Measurements from ENCODE around the gene MICA. TPM values are rescaled to one million over a fixed set of nuclear protein-coding genes. Genes with fewer than 3 reads are reported as not detected.
"Not testable (repeated sequence)": the region's sequence is repeated elsewhere in the genome, so short reads cannot be mapped to it uniquely, and the experiment has no call there.

Gene MICA
- polyA plus RNA-seq, 6 donors from 2014 or later = 3.6 to 6.3 (median 4.4) TPM

DNA sequence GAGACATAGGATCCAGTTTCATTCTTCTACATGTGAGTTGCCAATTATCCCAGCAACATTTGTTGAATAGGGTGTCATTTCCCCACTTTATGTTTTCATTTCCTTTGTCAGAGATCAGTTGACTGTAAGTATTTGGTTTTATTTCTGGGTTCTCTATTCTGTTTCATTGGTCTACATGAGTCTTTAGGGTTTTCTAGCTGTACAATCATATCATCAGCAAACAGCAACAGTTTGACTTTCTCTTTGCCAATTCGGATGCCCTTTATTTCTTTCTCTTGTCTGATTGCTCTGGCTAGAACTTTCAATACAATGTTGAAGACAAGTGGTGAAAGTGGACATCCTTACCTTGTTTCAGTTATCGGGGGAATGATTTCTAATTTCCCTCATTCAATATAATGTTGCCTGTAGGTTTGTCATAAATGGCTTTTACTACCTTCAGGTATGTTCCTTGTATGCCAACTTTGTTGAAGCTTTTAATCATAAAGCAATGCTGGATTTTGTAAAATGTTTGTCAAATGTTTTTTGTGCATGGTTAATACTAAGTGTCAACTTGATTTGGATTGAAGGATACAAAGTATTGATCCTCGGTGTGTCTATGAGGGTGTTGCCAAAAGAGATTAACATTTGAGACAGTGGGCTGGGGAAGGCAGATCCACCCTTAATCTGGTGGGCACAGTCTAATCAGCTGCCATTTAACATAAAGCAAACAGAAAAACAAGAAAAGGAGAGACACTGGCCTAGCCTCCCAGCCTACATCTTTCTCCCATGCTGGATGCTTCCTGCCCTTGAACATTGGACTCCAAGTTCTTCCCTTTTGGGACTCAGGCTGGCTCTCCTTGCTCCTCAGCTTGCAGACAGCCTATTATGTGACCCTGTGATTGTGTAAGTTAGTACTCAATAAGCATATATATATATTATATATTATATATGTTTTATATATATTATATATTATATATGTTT, 23.3 kb downstream of the MICA start:
- Mint-ChIP-seq H3K4me3 (no peak overlapping the region), H3K36me3 (peaks cover 4 to 10% of the 10 kb centered on the region in 2 donors), H3K9me3 (peaks cover 4 to 15% (median 10%) of the 10 kb centered on the region in 7 donors), H3K4me1 (peaks cover 27 to 35% (median 34%) of the 10 kb centered on the region in 3 donors), H3K27me3 (no peaks in the 10 kb centered on the region), H3K27ac (peak overlapping the region in 4 of 6 donors; percentile 4 to 65 (median 10))
- peak; percentile 45 to 46 for ATAC-seq (ENCODE audit: low read depth in 2 of 2)
- DNase-seq = peak; percentile 24

DNA sequence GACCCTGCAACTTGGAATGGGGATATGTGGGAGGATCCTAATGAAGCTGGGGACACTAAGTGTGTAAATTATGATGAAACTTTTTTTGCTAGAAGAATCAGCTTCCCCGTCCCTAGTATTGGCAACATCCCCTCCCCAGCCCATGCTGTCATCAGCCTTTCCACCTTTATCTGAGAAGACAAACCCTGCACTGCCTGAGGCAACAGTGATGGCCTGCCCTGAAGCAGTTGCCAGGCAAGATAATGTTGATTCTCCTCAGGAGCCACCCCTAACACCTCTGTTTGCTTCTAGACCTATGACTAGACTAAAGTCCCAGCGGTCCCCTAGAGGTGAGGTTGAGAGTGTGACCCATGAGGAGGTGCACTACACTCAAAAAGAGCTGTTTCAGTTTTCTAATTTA, 27.1 kb downstream of the MICA start:
- no peak overlapping the region for H3K27ac Mint-ChIP-seq
- H3K27me3 Mint-ChIP-seq = peaks cover 0 to 19% (median 0%) of the 10 kb centered on the region in 3 donors
- ATAC-seq (ENCODE audit: low read depth in 2 of 2) (peak; percentile 23 to 30), DNase-seq (no peak)
- H3K9me3 Mint-ChIP-seq = peaks cover 4 to 15% (median 10%) of the 10 kb centered on the region in 7 donors
- H3K36me3 Mint-ChIP-seq = peaks cover 4 to 10% of the 10 kb centered on the region in 2 donors
- H3K4me3 Mint-ChIP-seq = no peak overlapping the region
- H3K4me1 Mint-ChIP-seq = peaks cover 0 to 7% (median 4%) of the 10 kb centered on the region in 3 donors

DNA sequence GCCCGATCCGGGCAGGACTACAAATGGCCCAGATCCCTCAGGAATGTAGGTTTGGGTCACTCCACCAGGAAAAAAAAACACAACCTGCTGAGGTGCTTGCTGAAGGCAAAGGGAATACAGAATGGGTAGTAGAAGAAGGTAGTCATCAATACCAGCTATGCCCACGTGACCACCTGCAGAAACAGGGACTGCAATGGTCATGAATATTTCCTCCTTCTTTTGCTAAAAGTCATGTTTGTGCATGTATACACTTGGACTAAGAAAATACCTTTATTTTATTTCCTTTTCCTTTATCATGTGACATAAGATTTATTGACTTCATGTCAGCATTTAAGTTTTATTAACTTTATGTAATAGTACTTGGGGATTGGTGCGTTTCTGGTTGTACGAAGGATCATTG, 31.7 kb downstream of the MICA start:
- Mint-ChIP-seq H3K36me3 (peaks cover 10 to 18% of the 10 kb centered on the region in 2 donors), H3K27me3 (peaks cover 22 to 62% (median 23%) of the 10 kb centered on the region in 3 donors), H3K9me3 (peaks cover 5 to 29% (median 19%) of the 10 kb centered on the region in 7 donors)
- H3K4me1 Mint-ChIP-seq; DNase-seq; H3K27ac Mint-ChIP-seq; ATAC-seq (ENCODE audit: low read depth in 2 of 2); H3K4me3 Mint-ChIP-seq: not testable (repeated sequence)

DNA sequence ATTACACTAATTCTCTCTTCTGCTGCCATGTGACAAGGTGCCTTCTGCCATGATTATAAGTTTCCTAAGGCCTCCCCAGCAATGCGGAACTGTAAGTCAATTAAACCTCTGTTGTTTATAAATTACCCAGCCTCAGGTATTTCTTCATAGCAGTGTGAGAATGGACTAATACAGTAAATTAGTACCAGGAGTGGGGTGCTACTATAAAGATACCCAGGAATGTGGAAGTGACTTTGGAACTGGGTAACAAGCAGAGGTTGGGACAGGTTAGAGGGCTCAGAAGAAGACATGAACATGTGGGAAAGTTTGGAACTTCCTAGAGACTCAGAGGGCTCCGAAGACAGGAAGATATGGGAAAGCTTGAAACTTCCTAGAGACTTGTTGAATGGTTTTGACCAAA, 34.8 kb downstream of the MICA start:
- ATAC-seq (ENCODE audit: low read depth in 2 of 2) (no peak), DNase-seq (no peak)
- Mint-ChIP-seq H3K4me1 (peaks cover 10 to 17% (median 13%) of the 10 kb centered on the region in 3 donors), H3K9me3 (peaks cover 0 to 17% (median 13%) of the 10 kb centered on the region in 7 donors), H3K27ac (no peak overlapping the region), H3K36me3 (peaks cover 7 to 8% of the 10 kb centered on the region in 2 donors), H3K27me3 (peaks cover 29 to 80% (median 54%) of the 10 kb centered on the region in 3 donors), H3K4me3 (no peak overlapping the region)

- Mint-ChIP-seq H3K27me3 (peaks cover 32 to 76% (median 55%) of the 10 kb centered on the region in 3 donors), H3K9me3 (peaks cover 0 to 17% (median 11%) of the 10 kb centered on the region in 7 donors), H3K4me3 (no peak overlapping the region), H3K36me3 (peaks cover 7 to 8% of the 10 kb centered on the region in 2 donors), H3K27ac (no peak overlapping the region), H3K4me1 (peaks cover 13 to 20% (median 13%) of the 10 kb centered on the region in 3 donors)
- DNase-seq = no peak
- ATAC-seq (ENCODE audit: low read depth in 2 of 2) = no peak
Measured at GRCh38 chr6:31438677-31439076, 35.3 kb downstream of the MICA start.

GRCh38 chr6:31441365-31442267, 38.2 kb downstream of the MICA start:
- H3K9me3 Mint-ChIP-seq = peaks cover 0 to 17% (median 11%) of the 10 kb centered on the region in 7 donors
- peaks cover 13 to 20% (median 13%) of the 10 kb centered on the region in 3 donors for H3K4me1 Mint-ChIP-seq
- H3K27ac Mint-ChIP-seq = no peak overlapping the region
- H3K27me3 Mint-ChIP-seq = peaks cover 35 to 70% (median 65%) of the 10 kb centered on the region in 3 donors
- H3K4me3 Mint-ChIP-seq = peak overlapping the region in 1 of 8 donors; percentile 30
- peak; percentile 81 for DNase-seq
- peaks cover 7 to 8% of the 10 kb centered on the region in 2 donors for H3K36me3 Mint-ChIP-seq
- peak; percentile 69 to 96 for ATAC-seq (ENCODE audit: low read depth in 2 of 2)

DNA sequence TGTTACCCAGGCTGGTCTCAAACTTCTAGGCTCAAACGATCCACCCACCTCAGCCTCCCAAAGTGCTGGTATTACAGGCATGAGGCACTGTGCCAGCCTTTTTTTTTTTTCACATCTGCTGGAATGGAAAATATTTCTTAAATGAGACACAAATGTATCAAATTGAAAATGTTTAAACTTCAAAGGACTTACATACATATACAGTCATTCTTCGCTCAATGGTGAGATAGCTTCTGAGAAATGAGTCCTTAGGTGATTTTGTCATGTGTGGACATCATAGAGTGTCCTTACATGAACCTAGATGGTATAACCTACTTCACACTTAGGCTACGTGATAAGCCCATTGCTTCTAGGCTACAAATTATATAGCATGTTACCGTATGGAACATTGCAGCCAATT, 43.1 kb downstream of the MICA start:
- no peak for ATAC-seq (ENCODE audit: low read depth in 2 of 2)

DNA sequence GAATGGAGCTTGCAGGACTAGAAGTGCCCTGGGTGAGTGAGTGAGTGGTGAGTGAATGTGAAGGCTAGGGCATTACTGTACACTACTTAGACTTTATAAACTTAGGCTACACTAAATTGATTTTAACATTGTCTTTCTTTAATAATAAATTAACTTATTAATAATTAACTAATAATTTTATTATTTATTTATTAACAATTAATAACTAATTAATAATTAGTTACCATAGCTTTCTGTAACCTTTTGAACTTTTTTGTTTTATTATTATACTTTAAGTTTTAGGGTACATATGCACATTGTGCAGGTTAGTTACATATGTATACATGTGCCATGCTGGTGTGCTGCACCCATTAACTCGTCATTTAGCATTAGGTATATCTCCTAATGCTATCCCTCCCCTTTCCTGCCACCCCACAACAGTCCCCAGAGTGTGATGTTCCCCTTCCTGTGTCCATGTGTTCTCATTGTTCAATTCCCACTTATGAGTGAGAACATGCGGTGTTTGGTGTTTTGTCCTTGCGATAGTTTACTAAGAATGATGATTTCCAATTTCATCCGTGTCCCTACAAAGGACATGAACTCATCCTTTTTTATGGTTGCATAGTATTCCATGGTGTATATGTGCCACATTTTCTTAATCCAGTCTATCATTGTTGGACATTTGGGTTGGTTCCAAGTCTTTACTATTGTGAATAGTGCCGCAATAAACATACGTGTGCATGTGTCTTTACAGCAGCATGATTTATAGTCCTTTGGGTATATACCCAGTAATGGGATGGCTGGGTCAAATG, 43.8 kb downstream of the MICA start:
- Mint-ChIP-seq H3K9me3 (peaks cover 0 to 13% (median 5%) of the 10 kb centered on the region in 7 donors), H3K27me3 (peaks cover 14 to 26% (median 23%) of the 10 kb centered on the region in 3 donors)
- ATAC-seq (ENCODE audit: low read depth in 2 of 2) = not testable (repeated sequence)

More for the DNA sequence above, 43.1 kb downstream of the MICA start:
- Mint-ChIP-seq H3K36me3 (peaks cover 0 to 4% of the 10 kb centered on the region in 2 donors), H3K27me3 (peaks cover 14 to 33% (median 29%) of the 10 kb centered on the region in 3 donors), H3K9me3 (peaks cover 0 to 7% (median under 1%) of the 10 kb centered on the region in 7 donors), H3K27ac (no peak overlapping the region), H3K4me1 (peaks cover 9 to 18% (median 13%) of the 10 kb centered on the region in 3 donors), H3K4me3 (no peak overlapping the region)
- no peak for DNase-seq

DNA sequence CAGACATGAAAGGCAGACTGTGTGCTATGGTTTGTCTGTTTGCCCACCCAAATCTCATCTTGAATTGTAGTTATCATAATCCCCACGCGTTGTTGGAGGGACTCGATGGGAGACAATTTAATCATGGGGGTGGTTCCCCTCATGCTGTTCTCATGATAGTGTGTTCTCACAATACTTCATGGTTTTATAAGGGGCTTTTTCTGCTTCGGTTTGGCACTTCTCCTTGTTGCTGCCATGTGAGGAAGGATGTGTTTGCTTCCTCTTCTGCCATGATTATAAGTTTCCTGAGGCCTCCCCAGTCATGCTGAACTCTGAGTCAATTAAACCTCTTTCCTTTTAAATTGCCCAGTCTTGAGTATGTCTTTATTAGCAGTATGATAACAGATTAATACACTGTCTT, 47.4 kb downstream of the MICA start:
- Mint-ChIP-seq H3K27ac (peak overlapping the region in 1 of 6 donors; percentile 75), H3K4me1 (no peaks in the 10 kb centered on the region), H3K36me3 (peaks cover 9 to 12% of the 10 kb centered on the region in 2 donors), H3K27me3 (peaks cover 0 to 10% (median 9%) of the 10 kb centered on the region in 3 donors), H3K4me3 (no peak overlapping the region), H3K9me3 (peaks cover 5 to 26% (median 13%) of the 10 kb centered on the region in 7 donors)
- DNase-seq (no peak), ATAC-seq (ENCODE audit: low read depth in 2 of 2) (peak; percentile 64 to 72)

More for the DNA sequence above, 43.8 kb downstream of the MICA start:
- H3K27ac Mint-ChIP-seq, H3K36me3 Mint-ChIP-seq, H3K4me3 Mint-ChIP-seq, DNase-seq: not testable (repeated sequence)
- H3K4me1 Mint-ChIP-seq = peaks cover 2 to 11% (median 9%) of the 10 kb centered on the region in 3 donors

- Mint-ChIP-seq H3K4me1 (no peaks in the 10 kb centered on the region), H3K4me3 (no peak overlapping the region)
- no peak for ATAC-seq (ENCODE audit: low read depth in 2 of 2)
Measured at GRCh38 chr6:31452859-31453258, 49.5 kb downstream of the MICA start.

GRCh38 chr6:31453259-31453658, 49.9 kb downstream of the MICA start:
- H3K27ac Mint-ChIP-seq = no peak overlapping the region
- ATAC-seq (ENCODE audit: low read depth in 2 of 2) = no peak

More at GRCh38 chr6:31452859-31453258, 49.5 kb downstream of the MICA start:
- Mint-ChIP-seq H3K36me3 (peaks cover 9 to 12% of the 10 kb centered on the region in 2 donors), H3K9me3 (peaks cover 5 to 26% (median 13%) of the 10 kb centered on the region in 7 donors), H3K27ac (no peak overlapping the region), H3K27me3 (peaks cover 0 to 9% (median 5%) of the 10 kb centered on the region in 3 donors)
- DNase-seq = no peak

GRCh38 chr6:31459864-31460263, 56.5 kb downstream of the MICA start:
- H3K4me1 Mint-ChIP-seq = peaks cover 26 to 30% (median 26%) of the 10 kb centered on the region in 3 donors
- not testable (repeated sequence) for DNase-seq; H3K27ac Mint-ChIP-seq; H3K27me3 Mint-ChIP-seq; ATAC-seq (ENCODE audit: low read depth in 2 of 2); H3K9me3 Mint-ChIP-seq
- H3K36me3 Mint-ChIP-seq = peaks cover 10 to 12% of the 10 kb centered on the region in 2 donors
- peak overlapping the region in 1 of 8 donors; percentile 100 for H3K4me3 Mint-ChIP-seq

More at GRCh38 chr6:31453259-31453658, 49.9 kb downstream of the MICA start:
- no peaks in the 10 kb centered on the region for H3K4me1 Mint-ChIP-seq
- no peak for DNase-seq
- peaks cover 5 to 26% (median 13%) of the 10 kb centered on the region in 7 donors for H3K9me3 Mint-ChIP-seq
- H3K4me3 Mint-ChIP-seq = no peak overlapping the region
- H3K36me3 Mint-ChIP-seq = peaks cover 9 to 12% of the 10 kb centered on the region in 2 donors
- peaks cover 0 to 10% (median 5%) of the 10 kb centered on the region in 3 donors for H3K27me3 Mint-ChIP-seq
